Smooth muscle cell (in vitro differentiated cells): Measurements from ENCODE around the gene COG1. TPM values are rescaled to one million over a fixed set of nuclear protein-coding genes. Genes with fewer than 3 reads are reported as not detected.

Experiments used
- DNase-seq: peaks from one replicate; lab custom pipeline; 2025; ENCODE audit not compliant: unreplicated experiment; lab: John Stamatoyannopoulos, UW
- H2AFZ ChIP-seq: fragments of 200-600 bp; sonication (generic); 2 replicates; pipeline ENCODE4 v1.6.0; 2016; ENCODE audit warnings: antibody characterized with exemption, low read depth, mild to moderate bottlenecking
- H3F3A ChIP-seq: fragments of 200-600 bp; sonication (generic); 2 replicates; pipeline ENCODE4 v1.6.0; 2017; ENCODE audit warnings: antibody characterized with exemption, low read depth
- H3K27ac ChIP-seq: fragments of 200-600 bp; sonication (generic); 2 replicates; pipeline ENCODE4 v1.5.1; 2016; ENCODE audit warnings: low read depth, mild to moderate bottlenecking
- H3K27me3 ChIP-seq: fragments of 200-600 bp; sonication (generic); 2 replicates; pipeline ENCODE4 v1.6.1; 2016; ENCODE audit warnings: low read depth, mild to moderate bottlenecking
- H3K36me3 ChIP-seq: fragments of 200-600 bp; sonication (generic); 2 replicates; pipeline ENCODE4 v1.5.1; 2016; ENCODE audit warnings: low read depth
- H3K4me1 ChIP-seq: fragments of 200-600 bp; sonication (generic); 2 replicates; pipeline ENCODE4 v1.5.1; 2016; ENCODE audit warnings: low read depth
- H3K4me2 ChIP-seq: fragments of 200-600 bp; sonication (generic); 2 replicates; pipeline ENCODE4 v1.6.0; 2016; ENCODE audit warnings: mild to moderate bottlenecking
- H3K4me3 ChIP-seq: fragments of 200-600 bp; sonication (generic); 2 replicates; pipeline ENCODE4 v1.5.1; 2016; ENCODE audit warnings: mild to moderate bottlenecking
- H3K79me2 ChIP-seq: fragments of 200-600 bp; sonication (generic); 2 replicates; pipeline ENCODE4 v1.6.0; 2016; ENCODE audit warnings: low read depth, mild to moderate bottlenecking
- H3K9ac ChIP-seq: fragments of 200-600 bp; sonication (generic); 2 replicates; pipeline ENCODE4 v1.6.0; 2016; ENCODE audit warnings: low read depth
- H3K9me3 ChIP-seq: fragments of 200-600 bp; sonication (generic); replicated peaks from 2 replicates; pipeline ENCODE4 v1.5.1; 2016; ENCODE audit warnings: low read depth
- H4K20me1 ChIP-seq: fragments of 200-600 bp; sonication (generic); 2 replicates; pipeline ENCODE4 v1.6.0; 2016; ENCODE audit warnings: low read depth
- WGBS: methylation state at CpG from one replicate; pipeline ENCODE4 v1.1.7; 2016; ENCODE audit warnings: low lambda C conversion rate; 5-methylcytosine and 5-hydroxymethylcytosine counted together
- polyA plus RNA-seq: library from polyadenylated mRNA; unstranded; fragments of >200 nt; fragmentation: Nextera tagmentation; extraction: Ambion mirVana; gene quantifications from 2 replicates; pipeline ENCODE4 v1.2.1, GENCODE V29; 2016
- total RNA-seq: library from RNA; depleted of rRNA; stranded (reverse); fragments of >200 nt; gene quantifications from 2 replicates; pipeline ENCODE4 v1.2.3, GENCODE V29; 2014
- TF ChIP-seq, protein P1 (sequence below): fragments of 200-600 bp; sonication (generic); IDR thresholded peaks from 2 replicates; pipeline ENCODE4 v1.5.1; 2017; ENCODE audit warnings: borderline replicate concordance, mild to moderate bottlenecking, antibody characterized with exemption; ENCODE audit not compliant: insufficient read depth, poor library complexity, severe bottlenecking

COG1 gene
- total and polyA plus RNA-seq, 2 experiments from 2014 or later, result 29.4 to 37.8 TPM

DNA sequence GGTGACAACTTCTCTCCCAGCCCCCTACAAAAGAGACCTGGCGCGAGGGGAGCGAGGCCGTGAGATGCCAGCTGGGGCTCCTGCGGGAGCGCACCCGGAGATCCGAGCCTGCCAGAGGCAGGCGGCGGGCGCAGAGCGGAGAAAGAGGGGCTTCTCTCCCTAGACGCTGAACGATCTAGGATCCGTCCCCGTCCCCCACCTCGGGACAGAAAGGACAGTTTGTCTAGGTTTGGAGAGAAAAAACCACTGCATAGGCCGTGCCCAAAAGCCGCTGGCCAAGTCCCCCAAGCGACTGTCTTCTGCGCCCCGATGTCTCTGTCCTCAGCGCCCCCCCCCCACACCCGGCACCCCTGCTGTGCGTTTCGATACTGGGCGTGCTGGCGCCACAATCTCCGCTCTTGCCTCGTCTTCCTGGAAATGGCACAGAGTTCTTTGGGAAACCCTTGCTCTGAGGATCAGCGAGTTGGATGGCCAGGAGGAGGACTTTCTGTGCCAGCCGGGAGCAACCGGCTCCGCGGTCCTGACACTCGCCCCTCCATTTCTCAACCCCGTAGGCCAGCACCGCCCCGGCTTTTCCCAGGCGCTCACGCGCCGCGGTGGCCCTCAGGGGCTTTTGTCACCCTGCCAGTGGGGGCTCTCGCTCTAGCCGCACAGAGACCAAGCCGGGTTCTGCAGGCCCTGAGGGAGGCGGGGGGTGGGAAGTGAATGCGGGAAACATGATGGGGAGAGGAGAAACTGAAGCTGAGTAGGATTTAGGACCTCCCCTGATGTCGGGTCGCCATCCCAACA lies 27.0 kb upstream of the COG1 start:
- Histone ChIP-seq H3K9ac (no peak overlapping the region), H3F3A (no peaks in the 10 kb centered on the region), H3K27ac (no peak overlapping the region), H4K20me1 (no peaks in the 10 kb centered on the region), H3K4me2 (peak overlapping the region; percentile 97), H3K27me3 (peaks cover 62% of the 10 kb centered on the region), H3K9me3 (no peaks in the 10 kb centered on the region), H3K79me2 (no peaks in the 10 kb centered on the region), H3K4me1 (peaks cover 7% of the 10 kb centered on the region), H3K36me3 (no peaks in the 10 kb centered on the region), H3K4me3 (peak overlapping the region; percentile 60), H2AFZ (no peak overlapping the region)
- WGBS, result 3% methylated on average over 49 of the region's 51 CpGs
- DNase-seq, result no peak
- TF ChIP-seq, protein P1, sequence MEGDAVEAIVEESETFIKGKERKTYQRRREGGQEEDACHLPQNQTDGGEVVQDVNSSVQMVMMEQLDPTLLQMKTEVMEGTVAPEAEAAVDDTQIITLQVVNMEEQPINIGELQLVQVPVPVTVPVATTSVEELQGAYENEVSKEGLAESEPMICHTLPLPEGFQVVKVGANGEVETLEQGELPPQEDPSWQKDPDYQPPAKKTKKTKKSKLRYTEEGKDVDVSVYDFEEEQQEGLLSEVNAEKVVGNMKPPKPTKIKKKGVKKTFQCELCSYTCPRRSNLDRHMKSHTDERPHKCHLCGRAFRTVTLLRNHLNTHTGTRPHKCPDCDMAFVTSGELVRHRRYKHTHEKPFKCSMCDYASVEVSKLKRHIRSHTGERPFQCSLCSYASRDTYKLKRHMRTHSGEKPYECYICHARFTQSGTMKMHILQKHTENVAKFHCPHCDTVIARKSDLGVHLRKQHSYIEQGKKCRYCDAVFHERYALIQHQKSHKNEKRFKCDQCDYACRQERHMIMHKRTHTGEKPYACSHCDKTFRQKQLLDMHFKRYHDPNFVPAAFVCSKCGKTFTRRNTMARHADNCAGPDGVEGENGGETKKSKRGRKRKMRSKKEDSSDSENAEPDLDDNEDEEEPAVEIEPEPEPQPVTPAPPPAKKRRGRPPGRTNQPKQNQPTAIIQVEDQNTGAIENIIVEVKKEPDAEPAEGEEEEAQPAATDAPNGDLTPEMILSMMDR, result no peak

- H4K20me1 ChIP-seq, result no peaks in the 10 kb centered on the region
- no peak for DNase-seq
Measured at GRCh38 chr17:73166731-73167581, 25.9 kb upstream of the COG1 start.

GRCh38 chr17:73168667-73169066 lies 24.2 kb upstream of the COG1 start:
- H3K9me3 ChIP-seq, result no peaks in the 10 kb centered on the region

More at GRCh38 chr17:73166731-73167581, 25.9 kb upstream of the COG1 start:
- 69% methylated on average over 8 of the region's 8 CpGs for WGBS
- no peaks in the 10 kb centered on the region for H3K79me2 ChIP-seq
- H3K4me3 ChIP-seq, result peak overlapping the region; percentile 60
- peaks cover 3% of the 10 kb centered on the region for H3K4me1 ChIP-seq
- no peaks in the 10 kb centered on the region for H3F3A ChIP-seq
- no peak overlapping the region for H2AFZ ChIP-seq
- H3K27me3 ChIP-seq, result peaks cover 62% of the 10 kb centered on the region
- H3K9ac ChIP-seq, result no peak overlapping the region
- H3K9me3 ChIP-seq, result no peaks in the 10 kb centered on the region
- no peak overlapping the region for H3K27ac ChIP-seq
- TF ChIP-seq, protein P1, result no peak
- H3K4me2 ChIP-seq, result peak overlapping the region; percentile 97
- no peaks in the 10 kb centered on the region for H3K36me3 ChIP-seq

More at GRCh38 chr17:73168667-73169066, 24.2 kb upstream of the COG1 start:
- H3K36me3 ChIP-seq, result no peaks in the 10 kb centered on the region
- no peak overlapping the region for H3K9ac ChIP-seq
- no peak overlapping the region for H2AFZ ChIP-seq
- no peak overlapping the region for H3K4me2 ChIP-seq
- H3K27me3 ChIP-seq, result peaks cover 50% of the 10 kb centered on the region
- WGBS, result 85% methylated on average over 6 of the region's 6 CpGs
- TF ChIP-seq, protein P1, result no peak
- H3K27ac ChIP-seq, result no peak overlapping the region
- peaks cover 3% of the 10 kb centered on the region for H3K4me1 ChIP-seq
- H4K20me1 ChIP-seq, result no peaks in the 10 kb centered on the region
- no peaks in the 10 kb centered on the region for H3F3A ChIP-seq
- no peak for DNase-seq
- H3K79me2 ChIP-seq, result no peaks in the 10 kb centered on the region
- no peak overlapping the region for H3K4me3 ChIP-seq
